Lower leg skin (tissue), 4 donors: ENCODE data around the gene WDR47. TPM values are rescaled to one million over a fixed set of nuclear protein-coding genes. Genes with fewer than 3 reads are reported as not detected.
"Not testable (repeated sequence)": the region's sequence is repeated elsewhere in the genome, so short reads cannot be mapped to it uniquely, and the experiment has no call there.

Source experiments
- DNase-seq, 2 donors: peaks; one replicate each; pipeline ENCODE4 v3.0.0-alpha.2; 2019; ENCODE audit warnings: low spot score in 2 of 2
- H3K4me3 ChIP-seq: fragments of 200-600 bp; sonication (generic); 2 replicates; pipeline ENCODE4 v1.5.1; 2017; ENCODE audit warnings: mild to moderate bottlenecking, low read depth; ENCODE audit not compliant: poor library complexity, severe bottlenecking
- CTCF ChIP-seq, 3 donors: fragments of 450-650 bp; IDR thresholded peaks; one replicate each; pipeline ENCODE4 v1.5.1; 2016; ENCODE audit warnings: antibody characterized with exemption in 3 of 3, mild to moderate bottlenecking in 3 of 3, moderate library complexity in 2 of 3
- POLR2A ChIP-seq, 2 donors: fragments of 450-650 bp; IDR thresholded peaks; one replicate each; pipeline ENCODE4 v1.6.1; 2016 to 2017; ENCODE audit warnings: antibody characterized with exemption in 2 of 2, mild to moderate bottlenecking in 1 of 2, moderate library complexity in 1 of 2
- WGBS, 2 donors: methylation state at CpG; one replicate each; pipeline ENCODE4 v1.1.5; 2018; 5-methylcytosine and 5-hydroxymethylcytosine counted together
- intact Hi-C: fragments of 100-400 bp; cut with DNase I; formaldehyde crosslinking; loops from one replicate; pipeline ENCODE4 v1.15.0; 2023; ENCODE audit warnings: low total_unique reads
- total RNA-seq, 4 donors: library from RNA; depleted of rRNA; stranded (reverse); fragments of >200 nt; gene quantifications; one replicate each; pipeline ENCODE4 v1.1.0, GENCODE V29; 2016

Gene WDR47
- total RNA-seq, 4 donors from 2014 or later, result 44.3 to 75.3 (median 49.0) TPM

GRCh38 chr1:109027841-109028240 lies 14.1 kb downstream of the WDR47 start:
- no peak for DNase-seq
- TF ChIP-seq POLR2A (IDR thresholded peaks at IDR 0.05) (no peak), CTCF (IDR thresholded peaks at IDR 0.05) (no peak)
- intact Hi-C loops, result no loop called here

DNA sequence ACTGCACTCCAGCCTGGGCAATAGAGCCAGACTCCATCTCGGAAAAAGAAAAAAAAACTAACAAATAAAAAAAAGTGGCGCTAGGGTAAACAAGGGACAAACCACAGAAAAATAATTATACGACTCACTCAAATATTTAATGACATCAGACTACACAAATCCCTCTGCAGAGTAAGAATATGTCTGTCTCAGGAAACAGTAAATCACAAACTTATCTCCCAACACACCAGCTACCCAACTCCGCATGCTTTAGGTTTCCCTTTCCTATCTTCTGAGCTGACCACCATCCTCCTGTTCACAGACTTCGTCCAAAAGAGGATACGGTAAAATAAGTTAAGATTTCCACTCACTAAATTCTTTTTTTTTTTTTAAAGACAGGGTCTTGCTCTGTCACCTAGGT lies 16.2 kb downstream of the WDR47 start:
- whole genome bisulfite sequencing, 2 donors, result 88 to 89% methylated on average over 6 of the region's 6 CpGs
- no peak for DNase-seq
- no peak for TF ChIP-seq POLR2A (IDR thresholded peaks at IDR 0.05)
- TF ChIP-seq CTCF (IDR thresholded peaks at IDR 0.05), result no peak
- H3K4me3 ChIP-seq, result no peak overlapping the region
- intact Hi-C loops, result no loop called here

More at GRCh38 chr1:109027841-109028240, 14.1 kb downstream of the WDR47 start:
- H3K4me3 ChIP-seq, result no peak overlapping the region

DNA sequence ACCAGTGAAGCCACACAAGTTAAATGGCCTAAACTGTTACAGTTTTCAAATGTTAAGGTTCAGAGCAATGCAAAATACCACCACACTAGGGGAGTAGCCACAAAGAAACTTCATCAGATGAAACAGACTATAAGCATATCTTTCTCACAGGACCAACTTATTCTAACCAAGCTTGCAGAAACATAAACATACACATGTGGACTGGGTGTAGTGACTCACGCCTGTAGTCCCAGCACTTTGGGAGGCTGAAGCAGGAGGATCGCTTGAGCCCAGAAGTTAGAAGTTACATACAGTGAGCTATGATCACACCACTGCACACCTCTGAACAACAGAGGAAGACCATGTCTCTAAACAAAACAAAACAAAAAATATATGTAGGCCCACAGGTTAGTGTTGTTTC lies 17.3 kb downstream of the WDR47 start:
- TF ChIP-seq POLR2A (IDR thresholded peaks at IDR 0.05) (no peak), CTCF (IDR thresholded peaks at IDR 0.05) (no peak)
- WGBS, 2 donors, result 92 to 98% methylated on average over 2 of the region's 2 CpGs
- intact Hi-C loops, result no loop called here
- H3K4me3 ChIP-seq, result no peak overlapping the region
- no peak for DNase-seq

DNA sequence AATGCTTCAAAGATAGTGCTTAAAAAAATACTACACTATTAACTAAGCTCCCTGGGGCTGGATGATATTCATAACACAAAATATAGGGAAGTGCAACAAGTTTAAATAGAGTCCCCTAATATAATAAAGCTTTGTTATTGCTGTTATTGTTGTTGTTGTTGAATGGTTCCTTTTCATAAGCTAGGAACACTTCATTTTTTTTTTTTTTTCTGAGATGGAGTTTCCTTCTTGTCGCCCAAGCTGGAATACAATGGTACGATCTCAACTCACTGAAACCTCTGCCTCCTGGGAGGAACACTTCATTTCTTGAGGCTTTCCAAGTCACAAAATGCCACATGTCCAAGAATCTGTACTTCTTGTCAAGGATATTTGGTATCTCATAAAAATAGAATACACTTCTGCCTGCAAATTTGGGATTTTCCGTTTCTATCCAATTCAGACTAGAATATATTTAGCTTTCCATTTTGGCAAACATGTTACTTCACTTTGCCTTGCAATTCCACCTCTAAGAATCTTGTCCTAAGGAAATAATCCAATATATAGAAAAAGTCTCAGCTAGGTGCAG lies 21.1 kb downstream of the WDR47 start:
- 80 to 82% methylated on average over 3 of the region's 3 CpGs for WGBS, 2 donors
- H3K4me3 ChIP-seq, result no peak overlapping the region
- no peak for DNase-seq
- TF ChIP-seq CTCF (IDR thresholded peaks at IDR 0.05) (no peak), POLR2A (IDR thresholded peaks at IDR 0.05) (no peak)
- intact Hi-C loops, result no loop called here

DNA sequence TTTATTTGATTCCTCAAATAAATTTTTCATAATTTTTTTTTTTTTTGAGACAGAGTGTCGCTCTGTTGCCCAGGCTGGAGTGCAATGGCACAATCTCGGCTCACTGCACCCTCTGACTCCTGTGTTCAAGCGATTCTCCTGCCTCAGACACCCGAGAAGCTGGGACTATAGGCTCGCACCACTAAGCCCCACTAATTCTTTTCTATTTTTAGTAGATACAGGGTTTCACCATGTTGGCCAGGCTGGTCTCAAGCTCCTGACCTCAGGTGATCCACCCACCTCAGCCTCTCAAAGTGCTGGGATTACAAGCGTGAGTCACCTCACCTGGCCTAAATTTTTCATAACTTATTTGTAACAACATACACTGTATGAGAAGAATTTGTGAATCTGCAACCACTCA lies 24.2 kb downstream of the WDR47 start:
- intact Hi-C loops, DNase-seq, H3K4me3 ChIP-seq: not testable (repeated sequence)
- 97% methylated on average over 6 of the region's 6 CpGs for WGBS, 2 donors

DNA sequence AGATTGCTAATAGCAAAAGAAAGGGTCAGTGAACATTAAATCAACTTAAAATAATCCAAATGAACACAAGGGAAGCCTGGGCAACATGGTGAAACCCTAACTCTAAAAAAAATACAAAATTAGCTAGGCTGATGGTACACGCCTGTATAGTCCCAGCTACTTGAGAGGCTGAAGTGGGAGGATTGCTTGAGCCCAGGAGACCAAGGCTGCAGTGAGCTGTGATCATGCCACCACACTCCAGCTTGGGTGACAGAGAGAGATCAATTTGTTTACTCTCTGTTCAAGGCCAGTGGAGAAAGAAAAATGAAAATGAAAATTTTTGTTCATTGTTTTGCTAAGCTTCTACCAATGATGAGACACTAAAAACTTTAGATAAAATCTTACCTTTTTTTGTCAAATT lies 24.8 kb downstream of the WDR47 start:
- 98 to 100% methylated on average over 1 of the region's 1 CpG for WGBS, 2 donors
- TF ChIP-seq CTCF (IDR thresholded peaks at IDR 0.05), result no peak
- no peak for TF ChIP-seq POLR2A (IDR thresholded peaks at IDR 0.05)
- intact Hi-C loops, result no loop called here
- no peak overlapping the region for H3K4me3 ChIP-seq
- DNase-seq, result no peak
